T1000 (cell line): Measurements from ENCODE around the gene TENM3.

Source experiments
- DNase-seq: peaks from one replicate; lab custom pipeline; 2025; ENCODE audit warnings: mixed read lengths; lab: John Stamatoyannopoulos, UW

TENM3 gene

GRCh38 chr4:182684796-182685195, 441.6 kb downstream of the TENM3 start:
- no peak for DNase-seq

- DNase-seq, result no peak
Measured at GRCh38 chr4:182688081-182688480, 444.9 kb downstream of the TENM3 start.

- no peak for DNase-seq
Measured at GRCh38 chr4:182694551-182694950, 451.3 kb downstream of the TENM3 start.

GRCh38 chr4:182695009-182695408, 451.8 kb downstream of the TENM3 start:
- DNase-seq, result no peak

- DNase-seq, result no peak
Measured at GRCh38 chr4:182695842-182696241, 452.6 kb downstream of the TENM3 start.

GRCh38 chr4:182697094-182697493, 453.9 kb downstream of the TENM3 start:
- no peak for DNase-seq

GRCh38 chr4:182698212-182698611, 455.0 kb downstream of the TENM3 start:
- no peak for DNase-seq

- no peak for DNase-seq
Measured at GRCh38 chr4:182699201-182699600, 456.0 kb downstream of the TENM3 start.

- DNase-seq, result no peak
Measured at GRCh38 chr4:182699795-182700194, 456.6 kb downstream of the TENM3 start.

- no peak for DNase-seq
Measured at GRCh38 chr4:182700362-182701160, 457.4 kb downstream of the TENM3 start.

GRCh38 chr4:182704077-182704476, 460.9 kb downstream of the TENM3 start:
- no peak for DNase-seq

- DNase-seq, result no peak
Measured at GRCh38 chr4:182704948-182705347, 461.7 kb downstream of the TENM3 start.

GRCh38 chr4:182705389-182705788, 462.2 kb downstream of the TENM3 start:
- DNase-seq, result no peak

GRCh38 chr4:182711211-182711610, 468.0 kb downstream of the TENM3 start:
- DNase-seq, result no peak

- no peak for DNase-seq
Measured at GRCh38 chr4:182715548-182715947, 472.3 kb downstream of the TENM3 start.

- no peak for DNase-seq
Measured at GRCh38 chr4:182716192-182716591, 473.0 kb downstream of the TENM3 start.

GRCh38 chr4:182717788-182718583, 474.8 kb downstream of the TENM3 start:
- DNase-seq, result no peak

GRCh38 chr4:182724414-182724813, 481.2 kb downstream of the TENM3 start:
- no peak for DNase-seq

GRCh38 chr4:182729516-182729915, 486.3 kb downstream of the TENM3 start:
- no peak for DNase-seq

- no peak for DNase-seq
Measured at GRCh38 chr4:182730791-182731190, 487.6 kb downstream of the TENM3 start.

GRCh38 chr4:182736207-182736606, 493.0 kb downstream of the TENM3 start:
- DNase-seq, result no peak

GRCh38 chr4:182738283-182739047, 495.3 kb downstream of the TENM3 start:
- DNase-seq, result no peak
